SJSA1 (cell line): ENCODE measurements around the gene HPGDS. TPM values are rescaled to one million over a fixed set of nuclear protein-coding genes. Genes with fewer than 3 reads are reported as not detected.
A peak's percentile ranks its signal among the peaks of the same experiment; 100 is the strongest.

ENCODE experiments used
- DNase-seq, 2 experiments: peaks; one replicate each; pipeline ENCODE4 v3.0.0-alpha.2; 2015 to 2020; ENCODE audit warnings: low spot score in 2 of 2, low read depth in 1 of 2
- H3K27ac ChIP-seq: fragments of 250-450 bp; sonication (Bioruptor Pico); 2 replicates; pipeline ENCODE4 v1.5.1; 2020; ENCODE audit warnings: mild to moderate bottlenecking, moderate library complexity
- H3K27me3 ChIP-seq: fragments of 250-450 bp; sonication (Bioruptor Pico); replicated peaks from 2 replicates; pipeline ENCODE4 v1.5.1; 2020; ENCODE audit warnings: mild to moderate bottlenecking, moderate library complexity
- H3K36me3 ChIP-seq: fragments of 250-450 bp; sonication (Bioruptor Pico); 2 replicates; pipeline ENCODE4 v1.5.1; 2020; ENCODE audit warnings: mild to moderate bottlenecking
- H3K4me1 ChIP-seq: fragments of 250-450 bp; sonication (Bioruptor Pico); replicated peaks from 2 replicates; pipeline ENCODE4 v1.6.1; 2021; ENCODE audit warnings: mild to moderate bottlenecking
- H3K4me3 ChIP-seq: fragments of 250-450 bp; sonication (Bioruptor Pico); 2 replicates; pipeline ENCODE4 v1.5.1; 2020; ENCODE audit warnings: mild to moderate bottlenecking
- H3K9me3 ChIP-seq: fragments of 250-450 bp; sonication (Bioruptor Pico); replicated peaks from 2 replicates; pipeline ENCODE4 v1.5.1; 2020; ENCODE audit warnings: mild to moderate bottlenecking
- total RNA-seq: library from RNA; depleted of rRNA; stranded (reverse); fragments of >200 nt; shearing (Covaris generic); gene quantifications from 2 replicates; pipeline ENCODE4 v1.2.3, GENCODE V29; 2014

HPGDS gene
- total RNA-seq, 1 experiment from 2014 or later = not detected

GRCh38 chr4:94370533-94371254, 28.1 kb upstream of the HPGDS start:
- no peak overlapping the region for H3K27ac ChIP-seq
- no peak overlapping the region for H3K4me3 ChIP-seq
- H3K9me3 ChIP-seq = no peaks in the 10 kb centered on the region
- no peaks in the 10 kb centered on the region for H3K36me3 ChIP-seq
- H3K27me3 ChIP-seq = no peaks in the 10 kb centered on the region
- no peak for DNase-seq
- H3K4me1 ChIP-seq = peaks cover 9% of the 10 kb centered on the region

GRCh38 chr4:94369046-94369445, 26.4 kb upstream of the HPGDS start:
- H3K36me3 ChIP-seq = no peaks in the 10 kb centered on the region
- no peaks in the 10 kb centered on the region for H3K27me3 ChIP-seq
- DNase-seq = no peak
- no peaks in the 10 kb centered on the region for H3K9me3 ChIP-seq
- H3K27ac ChIP-seq = no peak overlapping the region
- H3K4me1 ChIP-seq = peaks cover 16% of the 10 kb centered on the region
- H3K4me3 ChIP-seq = no peak overlapping the region

GRCh38 chr4:94368459-94368858, 25.8 kb upstream of the HPGDS start:
- H3K4me3 ChIP-seq = no peak overlapping the region
- H3K9me3 ChIP-seq = no peaks in the 10 kb centered on the region
- no peaks in the 10 kb centered on the region for H3K36me3 ChIP-seq
- DNase-seq = no peak
- H3K27ac ChIP-seq = no peak overlapping the region
- no peaks in the 10 kb centered on the region for H3K27me3 ChIP-seq
- peaks cover 17% of the 10 kb centered on the region for H3K4me1 ChIP-seq

GRCh38 chr4:94365304-94365703, 22.7 kb upstream of the HPGDS start:
- no peaks in the 10 kb centered on the region for H3K9me3 ChIP-seq
- DNase-seq = no peak
- peaks cover 32% of the 10 kb centered on the region for H3K4me1 ChIP-seq
- H3K27me3 ChIP-seq = no peaks in the 10 kb centered on the region
- no peak overlapping the region for H3K4me3 ChIP-seq
- no peak overlapping the region for H3K27ac ChIP-seq
- H3K36me3 ChIP-seq = no peaks in the 10 kb centered on the region

GRCh38 chr4:94364527-94364926, 21.9 kb upstream of the HPGDS start:
- no peaks in the 10 kb centered on the region for H3K9me3 ChIP-seq
- no peaks in the 10 kb centered on the region for H3K27me3 ChIP-seq
- no peak overlapping the region for H3K4me3 ChIP-seq
- H3K27ac ChIP-seq = no peak overlapping the region
- no peaks in the 10 kb centered on the region for H3K36me3 ChIP-seq
- peaks cover 31% of the 10 kb centered on the region for H3K4me1 ChIP-seq
- no peak for DNase-seq

- H3K27ac ChIP-seq = peak overlapping the region; percentile 77
- no peak overlapping the region for H3K4me3 ChIP-seq
- no peaks in the 10 kb centered on the region for H3K9me3 ChIP-seq
- peaks cover 31% of the 10 kb centered on the region for H3K4me1 ChIP-seq
- no peaks in the 10 kb centered on the region for H3K36me3 ChIP-seq
- H3K27me3 ChIP-seq = no peaks in the 10 kb centered on the region
- DNase-seq = peak in 1 of 2 experiments; percentile 67
These were observed 20.6 kb upstream of the HPGDS start for GRCh38 chr4:94363136-94363655.

GRCh38 chr4:94359838-94360237, 17.2 kb upstream of the HPGDS start:
- Histone ChIP-seq H3K9me3 (no peaks in the 10 kb centered on the region), H3K4me1 (peaks cover 31% of the 10 kb centered on the region), H3K27me3 (no peaks in the 10 kb centered on the region), H3K27ac (no peak overlapping the region), H3K4me3 (no peak overlapping the region), H3K36me3 (no peaks in the 10 kb centered on the region)
- DNase-seq = no peak

- no peaks in the 10 kb centered on the region for H3K27me3 ChIP-seq
- peaks cover 31% of the 10 kb centered on the region for H3K4me1 ChIP-seq
- H3K36me3 ChIP-seq = no peaks in the 10 kb centered on the region
- H3K4me3 ChIP-seq = no peak overlapping the region
- no peaks in the 10 kb centered on the region for H3K9me3 ChIP-seq
- no peak overlapping the region for H3K27ac ChIP-seq
- DNase-seq = no peak
These were observed 16.6 kb upstream of the HPGDS start for GRCh38 chr4:94359221-94359620.

GRCh38 chr4:94358101-94358500, 15.5 kb upstream of the HPGDS start:
- no peak overlapping the region for H3K4me3 ChIP-seq
- no peaks in the 10 kb centered on the region for H3K36me3 ChIP-seq
- H3K27me3 ChIP-seq = no peaks in the 10 kb centered on the region
- DNase-seq = no peak
- no peaks in the 10 kb centered on the region for H3K9me3 ChIP-seq
- H3K4me1 ChIP-seq = peaks cover 20% of the 10 kb centered on the region
- H3K27ac ChIP-seq = no peak overlapping the region

- Histone ChIP-seq H3K4me3 (no peak overlapping the region), H3K36me3 (no peaks in the 10 kb centered on the region), H3K9me3 (no peaks in the 10 kb centered on the region), H3K27me3 (no peaks in the 10 kb centered on the region), H3K27ac (no peak overlapping the region), H3K4me1 (peaks cover 15% of the 10 kb centered on the region)
- DNase-seq = no peak
These were observed 15.0 kb upstream of the HPGDS start for GRCh38 chr4:94357624-94358023.

GRCh38 chr4:94356444-94356843, 13.8 kb upstream of the HPGDS start:
- Histone ChIP-seq H3K9me3 (no peaks in the 10 kb centered on the region), H3K4me1 (peaks cover 6% of the 10 kb centered on the region; the same call in 1 of the 2 replicates), H3K4me3 (no peak overlapping the region), H3K36me3 (no peaks in the 10 kb centered on the region), H3K27me3 (no peaks in the 10 kb centered on the region), H3K27ac (no peak overlapping the region)
- no peak for DNase-seq

GRCh38 chr4:94354474-94354896, 11.8 kb upstream of the HPGDS start:
- no peak for DNase-seq
- no peaks in the 10 kb centered on the region for H3K9me3 ChIP-seq
- no peaks in the 10 kb centered on the region for H3K27me3 ChIP-seq
- peaks cover 6% of the 10 kb centered on the region for H3K4me1 ChIP-seq
- H3K4me3 ChIP-seq = no peak overlapping the region
- no peak overlapping the region for H3K27ac ChIP-seq
- H3K36me3 ChIP-seq = no peaks in the 10 kb centered on the region

GRCh38 chr4:94352996-94353395, 10.4 kb upstream of the HPGDS start:
- H3K4me3 ChIP-seq = no peak overlapping the region
- H3K9me3 ChIP-seq = no peaks in the 10 kb centered on the region
- peaks cover 15% of the 10 kb centered on the region for H3K4me1 ChIP-seq
- H3K27ac ChIP-seq = no peak overlapping the region
- H3K36me3 ChIP-seq = no peaks in the 10 kb centered on the region
- H3K27me3 ChIP-seq = no peaks in the 10 kb centered on the region
- no peak for DNase-seq

- Histone ChIP-seq H3K9me3 (no peaks in the 10 kb centered on the region), H3K4me1 (peaks cover 11% of the 10 kb centered on the region), H3K36me3 (no peaks in the 10 kb centered on the region), H3K27me3 (no peaks in the 10 kb centered on the region), H3K27ac (no peak overlapping the region), H3K4me3 (no peak overlapping the region)
- no peak for DNase-seq
These were observed 9.5 kb upstream of the HPGDS start for GRCh38 chr4:94352163-94352562.

- H3K9me3 ChIP-seq = no peaks in the 10 kb centered on the region
- no peaks in the 10 kb centered on the region for H3K36me3 ChIP-seq
- no peaks in the 10 kb centered on the region for H3K27me3 ChIP-seq
- peaks cover 11% of the 10 kb centered on the region for H3K4me1 ChIP-seq
- H3K4me3 ChIP-seq = no peak overlapping the region
- no peak for DNase-seq
- no peak overlapping the region for H3K27ac ChIP-seq
These were observed 8.7 kb upstream of the HPGDS start for GRCh38 chr4:94351319-94351718.
